Endothelial cell of umbilical vein (primary cell): ENCODE measurements around the gene ZNF503. TPM values are rescaled to one million over a fixed set of nuclear protein-coding genes. Genes with fewer than 3 reads are reported as not detected.

Experiments used
- BruUV-seq: library from RNA; stranded (reverse); fragments of 400-500 nt; replicated peaks from 2 replicates; lab custom pipeline; 2021; lab: Mats Ljungman, UMichigan
- CTCF ChIA-PET: fragments of 300-600, 350-600 bp; sonication (Branson Sonifier 250); formaldehyde crosslinking; loops from one replicate; lab custom pipeline; 2021; ENCODE audit warnings: antibody characterized with exemption, inconsistent platforms; lab: Charles Lee
- POLR2A ChIA-PET: fragments of 300-600, 350-600 bp; sonication (Branson Sonifier 250); formaldehyde crosslinking; loops from one replicate; lab custom pipeline; 2021; ENCODE audit warnings: antibody characterized with exemption, inconsistent platforms; lab: Charles Lee
- DNase-seq: peaks from one replicate; pipeline ENCODE4 v3.0.0-alpha.2; 2011; ENCODE audit warnings: low read depth, low spot score
- FAIRE-seq: peaks from 2 replicates; lab custom pipeline; 2011; peaks lifted over from hg19 to GRCh38; lab: Jason Lieb, UNC
- H2AFZ ChIP-seq: 2 replicates; pipeline ENCODE4 v1.6.0; 2012; ENCODE audit warnings: low read depth, low read length, control low read depth, inconsistent platforms
- H3K27ac ChIP-seq: 2 replicates; pipeline ENCODE4 v1.5.1; 2011; ENCODE audit warnings: low read depth, mild to moderate bottlenecking, control low read depth, low read length, moderate library complexity; ENCODE audit not compliant: insufficient read depth
- H3K27me3 ChIP-seq, 2 experiments: 2 replicates each; pipeline versions ENCODE4 v1.6.0 to v1.6.1; 2011; ENCODE audit warnings: low read length in 2 of 2, mixed read lengths in 1 of 2; ENCODE audit not compliant: control insufficient read depth in 2 of 2, insufficient read depth in 2 of 2
- H3K36me3 ChIP-seq, 2 experiments: 2 replicates in 1 of 2; 3 replicates in 1 of 2; pipeline ENCODE4 v1.5.1; 2011; ENCODE audit warnings: low read length in 2 of 2, mild to moderate bottlenecking in 1 of 2, moderate library complexity in 1 of 2; ENCODE audit not compliant: control insufficient read depth in 2 of 2, insufficient read depth in 2 of 2; ENCODE audit errors: extremely low read depth in 1 of 2
- H3K4me1 ChIP-seq: 3 replicates; pipeline ENCODE4 v1.5.1; 2011; ENCODE audit warnings: mild to moderate bottlenecking, low read length; ENCODE audit not compliant: control insufficient read depth, insufficient read depth; ENCODE audit errors: extremely low read depth
- H3K4me2 ChIP-seq: 2 replicates; pipeline ENCODE4 v1.6.1; 2011; ENCODE audit warnings: low read length, control low read depth, mixed read lengths; ENCODE audit not compliant: insufficient read depth
- H3K4me3 ChIP-seq, 3 experiments: fragments of 200-600 bp in 1 of 3; sonication (generic), shearing (Covaris generic) in 1 of 3; replicated peaks in 1 of 3; 2 replicates each; pipeline ENCODE4 v1.5.1; 2011 to 2016; ENCODE audit warnings: control low read depth in 3 of 3, low read length in 3 of 3, mild to moderate bottlenecking in 2 of 3, inconsistent platforms in 1 of 3, low read depth in 1 of 3, moderate library complexity in 1 of 3; ENCODE audit not compliant: insufficient read depth in 1 of 3
- H3K79me2 ChIP-seq: 2 replicates; pipeline ENCODE4 v1.6.0; 2012; ENCODE audit warnings: low read length, inconsistent platforms; ENCODE audit not compliant: control insufficient read depth, insufficient read depth
- H3K9ac ChIP-seq: replicated peaks from 2 replicates; pipeline ENCODE3; 2011; ENCODE audit warnings: low read length, control low read depth; ENCODE audit not compliant: insufficient read depth; ENCODE audit errors: extremely low read depth
- H3K9me1 ChIP-seq: replicated peaks from 3 replicates; pipeline ENCODE4 v1.6.0; 2011; ENCODE audit warnings: mild to moderate bottlenecking, low read length; ENCODE audit not compliant: control insufficient read depth, insufficient read depth; ENCODE audit errors: extremely low read depth
- H3K9me3 ChIP-seq: replicated peaks from 2 replicates; pipeline ENCODE4 v1.5.1; 2012; ENCODE audit warnings: low read length, inconsistent platforms; ENCODE audit not compliant: control insufficient read depth, insufficient read depth
- H4K20me1 ChIP-seq: replicated peaks from 2 replicates; pipeline ENCODE3; 2011; ENCODE audit warnings: mild to moderate bottlenecking, low read length; ENCODE audit not compliant: control insufficient read depth, insufficient read depth; ENCODE audit errors: extremely low read depth
- EZH2 ChIP-seq: IDR thresholded peaks from 2 replicates; pipeline ENCODE4 v1.6.1; 2012; ENCODE audit warnings: borderline replicate concordance, low read depth, mild to moderate bottlenecking, moderate library complexity, low read length, inconsistent platforms; ENCODE audit not compliant: severe bottlenecking
- FOS ChIP-seq: IDR thresholded peaks from 2 replicates; pipeline ENCODE4 v1.6.1; 2011; ENCODE audit warnings: mild to moderate bottlenecking, low read length, moderate library complexity, borderline replicate concordance; ENCODE audit not compliant: insufficient read depth
- GATA2 ChIP-seq: IDR thresholded peaks from 2 replicates; pipeline ENCODE4 v1.7.0; 2011; ENCODE audit warnings: low read depth, mild to moderate bottlenecking, moderate library complexity, mixed read lengths, low read length; ENCODE audit not compliant: insufficient read length, insufficient read depth
- JUN ChIP-seq: IDR thresholded peaks from 2 replicates; pipeline ENCODE4 v1.6.1; 2011; ENCODE audit warnings: borderline replicate concordance, low read depth; ENCODE audit not compliant: insufficient read length, insufficient read depth
- POLR2AphosphoS5 ChIP-seq: IDR thresholded peaks from 2 replicates; pipeline ENCODE4 v1.6.1; 2012; ENCODE audit warnings: low read depth, mild to moderate bottlenecking, control low read depth, low read length, moderate library complexity; ENCODE audit not compliant: insufficient read depth
- dilution Hi-C: fragments of 300-500 bp; cut with MboI; formaldehyde crosslinking; loops from one replicate; pipeline ENCODE4 v1.15.0; 2019; ENCODE audit warnings: low sequenced_read_pairs; ENCODE audit not compliant: extremely low pct_ligation_motif_present
- intact Hi-C: fragments of 100-400 bp; cut with micrococcal nuclease; formaldehyde crosslinking; loops from one replicate; pipeline ENCODE4 v1.10.0; 2022
- polyA plus RNA-seq, 4 experiments: library from polyadenylated mRNA; depleted of rRNA in 3 of 4; stranded (reverse) in 3 of 4; unstranded in 1 of 4; fragments of >200 nt; gene quantifications; 2 replicates each; pipeline versions ENCODE4 v1.2.1 to v1.2.3, GENCODE V29; 2011 to 2012; ENCODE audit warnings: missing spikeins in 1 of 4
- total RNA-seq: library from RNA; stranded (reverse); gene quantifications from 2 replicates; pipeline ENCODE4 v1.2.3, GENCODE V29; 2021

The ZNF503 gene
- total and polyA plus RNA-seq, 2 donors (not counting 3 experiments of a cell fraction or from before 2014, with no cell fraction given) = 0.58 to 2.2 TPM

DNA sequence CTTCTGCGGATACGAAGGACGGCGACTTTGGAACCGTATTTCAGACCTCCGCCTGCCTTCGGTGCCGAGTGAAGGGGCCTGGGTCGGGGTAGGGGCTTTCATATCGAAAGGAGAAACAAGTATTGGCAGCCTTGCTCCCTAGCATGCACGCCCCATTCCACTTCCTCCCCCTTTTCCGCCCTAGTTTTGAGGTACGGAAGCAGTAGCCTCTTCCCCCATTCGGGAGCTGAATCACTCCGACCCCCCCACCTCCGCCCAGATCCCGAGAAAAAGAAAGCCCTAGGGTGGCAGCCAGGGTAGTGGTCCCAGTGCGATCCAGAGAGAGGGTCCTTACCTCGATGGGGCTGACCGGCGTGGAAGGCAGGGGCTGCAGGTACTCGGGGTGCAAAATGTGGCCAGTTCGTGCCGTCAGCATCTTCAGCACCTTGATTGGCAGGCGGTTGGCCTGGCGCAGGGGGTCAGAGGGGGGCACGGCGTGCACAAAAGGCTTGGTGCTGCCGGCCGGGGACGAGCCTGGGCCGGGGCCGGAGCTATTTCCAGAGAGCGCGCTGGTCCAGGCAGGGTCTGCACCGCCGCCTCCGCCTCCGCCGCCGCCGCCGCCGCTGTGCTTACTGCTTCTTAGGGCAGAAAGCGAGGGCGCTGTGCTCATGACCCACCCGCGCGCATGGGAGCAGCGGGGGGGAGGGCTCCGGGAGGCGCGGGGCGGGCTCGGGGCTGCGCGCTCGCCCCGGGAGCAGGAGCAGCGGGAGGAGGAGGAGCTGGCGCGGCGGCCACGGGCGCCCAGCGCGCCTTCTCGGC is 594 bp downstream of the ZNF503 start:
- peak overlapping the region; percentile 52 to 81 (median 77) for H3K4me3 ChIP-seq
- ChIA-PET CTCF (interaction anchor here (0.9 to 4.9 kb wide), 16 partner anchors 11 to 1708 kb away, joined by 3 to 70 read pairs (median 5); no protein-coding TSS in a partner anchor), POLR2A (interaction anchor here (1.0 kb wide), 1 partner anchor 29 kb away, joined by 7 read pairs; no protein-coding TSS in a partner anchor)
- H2AFZ ChIP-seq = peak overlapping the region; percentile 34
- H3K9ac ChIP-seq = peak overlapping the region; percentile 84
- peaks cover 12% of the 10 kb centered on the region for H3K79me2 ChIP-seq
- H3K4me1 ChIP-seq = peaks cover 40% of the 10 kb centered on the region
- DNase-seq = no peak
- intact Hi-C loops = loop anchor here (1.0 to 5.0 kb wide), 8 partner anchors 66 to 635 kb away; no protein-coding TSS in a partner anchor
- no peaks in the 10 kb centered on the region for H3K9me3 ChIP-seq
- no peaks in the 10 kb centered on the region for H4K20me1 ChIP-seq
- TF ChIP-seq EZH2 = peak; percentile 35
- no peak for TF ChIP-seq JUN
- TF ChIP-seq FOS = peak; percentile 20
- TF ChIP-seq GATA2 = no peak
- no peak for TF ChIP-seq POLR2AphosphoS5
- no peaks in the 10 kb centered on the region for H3K9me1 ChIP-seq
- H3K36me3 ChIP-seq = no peaks in the 10 kb centered on the region
- dilution Hi-C loops = no loop called here
- FAIRE-seq = no peak
- BruUV-seq = no TSS peak
- H3K27me3 ChIP-seq = peaks cover 18 to 54% of the 10 kb centered on the region in 2 experiments
- peak overlapping the region; percentile 55 for H3K27ac ChIP-seq
- H3K4me2 ChIP-seq = peak overlapping the region; percentile 88
